Astrocyte of the cerebellum (primary cell): Measurements from ENCODE around the gene VPS50.
A peak's percentile ranks its signal among the peaks of the same experiment; 100 is the strongest.

ENCODE experiments used
- DNase-seq: peaks from one replicate; pipeline ENCODE4 v3.0.0-alpha.2; 2011; ENCODE audit warnings: low read depth
- H3K4me3 ChIP-seq: 2 replicates; pipeline ENCODE4 v1.5.1; 2011; ENCODE audit warnings: mild to moderate bottlenecking, low read depth, low read length, moderate library complexity
- CTCF ChIP-seq: IDR thresholded peaks from 2 replicates; pipeline ENCODE4 v1.5.1; 2012; ENCODE audit warnings: low read length, low read depth, moderate library complexity, mild to moderate bottlenecking; ENCODE audit errors: missing control alignments
- in situ Hi-C: cut with HindIII; loops from 2 replicates; pipeline ENCODE4 v1.10.0; 2017; ENCODE audit warnings: low sequenced_read_pairs

Gene VPS50

DNA sequence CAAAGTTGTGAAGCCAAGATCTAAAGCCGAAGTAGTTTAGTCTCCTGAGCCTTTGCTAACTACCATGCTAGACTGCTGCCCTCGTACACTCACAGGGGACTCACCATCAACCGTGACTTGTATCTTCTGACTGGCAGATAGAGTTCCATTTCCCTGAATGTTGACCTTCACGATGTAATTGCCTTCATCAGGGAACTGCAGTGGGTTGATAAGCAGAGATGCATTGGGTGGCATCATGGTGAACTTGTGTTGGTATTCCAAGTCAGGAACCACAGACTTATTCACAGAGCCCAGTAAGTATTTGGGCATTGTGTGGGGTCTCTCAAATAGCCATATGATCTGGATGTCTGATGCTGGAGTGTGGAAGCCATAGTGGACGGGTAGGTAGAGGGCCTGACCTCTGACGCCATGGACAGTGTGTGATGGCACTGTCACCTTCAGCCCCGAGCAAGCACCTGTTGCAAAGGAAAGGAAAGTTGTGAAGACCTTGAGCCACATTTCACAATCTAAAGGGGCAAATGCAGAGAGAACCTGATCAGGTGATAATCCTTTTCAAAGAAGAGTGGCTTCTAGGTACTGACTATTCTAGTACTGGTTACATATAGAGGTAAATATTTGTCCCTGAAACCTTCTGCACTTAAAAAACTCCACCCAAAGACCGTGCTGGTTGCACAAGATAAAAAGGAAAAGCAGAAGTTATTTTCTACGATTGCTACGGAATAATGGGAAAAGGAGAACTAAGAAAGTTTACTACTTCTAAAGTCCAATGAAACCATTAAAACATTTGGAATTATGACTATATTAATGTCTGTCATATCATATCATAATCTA, 13.0 kb upstream of the VPS50 start:
- in situ Hi-C loops = no loop called here
- no peak for TF ChIP-seq CTCF
- DNase-seq = no peak
- no peak overlapping the region for H3K4me3 ChIP-seq

DNA sequence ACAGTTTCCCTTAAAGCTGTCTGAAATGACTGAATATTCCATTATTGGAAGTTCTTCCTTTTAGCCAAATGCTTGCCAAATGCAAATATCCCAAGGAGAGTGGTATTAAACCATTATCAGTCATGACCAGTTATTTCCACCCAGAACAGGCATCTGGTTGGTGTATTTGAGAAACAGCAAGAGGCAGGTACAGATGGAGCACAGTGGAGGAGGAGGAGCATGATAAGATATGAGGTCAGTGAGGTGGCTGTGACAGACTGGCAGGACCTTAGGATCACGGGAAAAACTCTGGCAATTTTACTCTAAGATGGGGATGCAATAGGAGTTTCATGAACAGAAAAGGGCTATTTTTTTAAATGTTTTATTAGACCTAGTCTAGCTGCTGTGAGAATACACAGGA, 12.3 kb upstream of the VPS50 start:
- H3K4me3 ChIP-seq = no peak overlapping the region

DNA sequence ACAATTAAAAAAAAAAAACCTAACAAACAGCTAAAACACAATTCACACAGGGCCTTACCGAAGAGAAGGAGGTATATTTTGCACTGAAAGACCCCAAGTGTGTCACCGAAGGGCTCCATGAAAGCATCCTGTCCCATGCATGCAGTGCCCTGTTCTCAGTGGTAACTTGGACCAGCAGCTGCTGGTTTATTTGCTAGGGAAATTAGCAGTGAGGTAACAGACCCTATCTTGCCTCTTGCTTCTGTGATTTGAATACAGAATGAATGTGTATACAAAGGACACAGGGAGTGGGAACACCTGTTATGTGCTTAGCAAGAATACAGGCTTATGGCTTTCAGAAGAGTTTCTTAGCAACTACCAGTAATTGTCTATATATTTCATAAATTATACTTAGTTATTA, 5.9 kb upstream of the VPS50 start, which contains the start of gene HEPACAM2:
Gene HEPACAM2 (minus strand): TSS at position 160 of the 400 bp plus-strand sequence.
- H3K4me3 ChIP-seq = no peak within 1 kb of the TSS
- no peak for DNase-seq
- no peak for TF ChIP-seq CTCF
- in situ Hi-C loops = no loop called here

More for the DNA sequence above, 12.3 kb upstream of the VPS50 start:
- in situ Hi-C loops = no loop called here
- TF ChIP-seq CTCF = no peak
- no peak for DNase-seq

- in situ Hi-C loops = no loop called here
- H3K4me3 ChIP-seq = no peak overlapping the region
These were observed 3.9 kb upstream of the VPS50 start for GRCh38 chr7:93228302-93228701.

DNA sequence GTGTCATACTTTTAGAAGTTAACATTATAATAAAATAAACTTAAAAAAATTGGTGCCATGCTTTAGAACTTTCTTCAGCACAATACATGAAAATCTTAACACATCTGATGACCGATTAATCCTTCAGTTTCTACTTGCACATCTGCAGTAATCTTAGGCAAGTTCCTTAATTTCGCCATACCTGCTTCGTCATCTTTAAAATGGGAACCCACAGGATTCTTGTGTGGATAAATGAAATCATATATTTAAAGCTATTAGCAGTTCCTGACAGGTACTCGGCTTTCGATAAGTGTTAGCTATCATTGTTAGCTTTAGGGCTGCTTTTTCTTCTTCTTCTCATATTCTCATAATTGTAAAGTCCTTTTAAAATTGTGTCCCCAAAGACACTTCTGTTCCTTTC, 907 bp upstream of the VPS50 start:
- DNase-seq = no peak
- peak overlapping the region; percentile 78 for H3K4me3 ChIP-seq
- in situ Hi-C loops = no loop called here
- no peak for TF ChIP-seq CTCF

More at GRCh38 chr7:93228302-93228701, 3.9 kb upstream of the VPS50 start:
- peak; percentile 44 for DNase-seq
- peak; percentile 51 for TF ChIP-seq CTCF

DNA sequence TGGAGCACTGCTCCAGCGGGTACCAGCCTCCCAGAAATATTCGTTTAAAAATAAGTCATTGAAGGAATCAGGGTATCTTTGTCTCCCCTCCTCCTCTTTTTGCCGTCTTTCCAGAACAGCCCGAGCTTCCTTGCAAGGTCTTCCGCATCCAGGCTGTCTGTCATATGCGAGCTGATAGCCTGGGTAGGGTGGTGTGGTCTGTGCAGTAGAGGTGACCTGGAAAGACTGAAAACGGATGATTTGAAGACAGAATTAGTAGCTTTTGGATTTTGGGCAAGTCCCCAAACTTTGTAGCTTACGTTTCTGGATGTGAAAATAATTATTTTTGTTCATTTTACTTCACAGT, 480 bp downstream of the VPS50 start:
- in situ Hi-C loops = no loop called here
- H3K4me3 ChIP-seq = peak overlapping the region; percentile 78
- TF ChIP-seq CTCF = no peak
- DNase-seq = no peak
